HEK293 (cell line): ENCODE measurements around the gene RFPL1.

ENCODE experiments used
- CTCF ChIA-PET: fragments of 350-600 bp; formaldehyde crosslinking; extraction: SDS; loops from one replicate; lab custom pipeline; 2021; ENCODE audit warnings: antibody characterized with exemption; lab: Yijun Ruan, JAX
- POLR2A ChIA-PET: fragments of 300-600 bp; formaldehyde crosslinking; extraction: SDS; loops from one replicate; lab custom pipeline; 2020; ENCODE audit warnings: antibody characterized with exemption, inconsistent platforms; lab: Yijun Ruan, JAX
- H3K27ac ChIP-seq: fragments of 200-500 bp; sonication (Bioruptor generic); 2 replicates; pipeline ENCODE4 v1.5.1; 2014; ENCODE audit warnings: low read depth, low read length, control low read depth, inconsistent platforms; ENCODE audit errors: extremely low read depth
- H3K36me3 ChIP-seq, 2 experiments: fragments of 200-500 bp in 1 of 2; sonication (Bioruptor generic) in 1 of 2; 1 replicate in 1 of 2; 2 replicates in 1 of 2; pipeline ENCODE4 v1.5.1; 2014 to 2017; ENCODE audit warnings: inconsistent platforms in 2 of 2, low read length in 2 of 2; ENCODE audit not compliant: control insufficient read depth in 2 of 2, insufficient read depth in 1 of 2
- H3K4me1 ChIP-seq: fragments of 200-500 bp; sonication (Bioruptor generic); 2 replicates; pipeline ENCODE4 v1.5.1; 2014; ENCODE audit warnings: mild to moderate bottlenecking, low read length, inconsistent platforms; ENCODE audit not compliant: control insufficient read depth, insufficient read depth
- H3K4me3 ChIP-seq: 2 replicates; pipeline ENCODE4 v1.5.1; 2011; ENCODE audit warnings: low read depth, mild to moderate bottlenecking, control low read depth, low read length, moderate library complexity
- H3K9me3 ChIP-seq: fragments of 200-500 bp; sonication (Bioruptor generic); 2 replicates; pipeline ENCODE4 v1.5.1; 2014; ENCODE audit warnings: low read depth, low read length, inconsistent platforms; ENCODE audit not compliant: control insufficient read depth, insufficient read depth
- GLI2 ChIP-seq: fragments of 450-650 bp; formaldehyde crosslinking; IDR thresholded peaks from 2 replicates; pipeline ENCODE4; 2017; ENCODE audit warnings: missing biosample characterization, missing genetic modification characterization, low read depth, borderline replicate concordance
- KLF1 ChIP-seq: fragments of 450-650 bp; formaldehyde crosslinking; IDR thresholded peaks from 2 replicates; pipeline ENCODE4 v1.5.1; 2016; ENCODE audit warnings: missing biosample characterization, missing genetic modification characterization
- YY1 ChIP-seq: fragments of 450-650 bp; formaldehyde crosslinking; IDR thresholded peaks from 2 replicates; pipeline ENCODE4 v1.5.1; 2018; ENCODE audit warnings: missing biosample characterization, missing genetic modification characterization
- ZBTB17 ChIP-seq: fragments of 450-650 bp; formaldehyde crosslinking; IDR thresholded peaks from 2 replicates; pipeline ENCODE4 v1.5.1; 2016; ENCODE audit warnings: missing biosample characterization, missing genetic modification characterization
- ZNF341 ChIP-seq: fragments of 450-650 bp; formaldehyde crosslinking; IDR thresholded peaks from 2 replicates; pipeline ENCODE4; 2016; ENCODE audit warnings: low read depth, missing biosample characterization, missing genetic modification characterization
- ZNF473 ChIP-seq: fragments of 450-650 bp; formaldehyde crosslinking; IDR thresholded peaks from 2 replicates; pipeline ENCODE4 v1.5.1; 2017; ENCODE audit warnings: missing biosample characterization, missing genetic modification characterization
- ZNF792 ChIP-seq: fragments of 450-650 bp; formaldehyde crosslinking; IDR thresholded peaks from 2 replicates; pipeline ENCODE4 v1.5.1; 2016; ENCODE audit warnings: missing biosample characterization, missing genetic modification characterization
- ZXDB ChIP-seq: fragments of 450-650 bp; formaldehyde crosslinking; IDR thresholded peaks from 2 replicates; pipeline ENCODE4 v1.5.1; 2016; ENCODE audit warnings: missing biosample characterization, missing genetic modification characterization
- TF ChIP-seq, protein P1 (sequence below): fragments of 450-650 bp; formaldehyde crosslinking; IDR thresholded peaks from 2 replicates; pipeline ENCODE4 v1.5.1; 2016; ENCODE audit warnings: missing biosample characterization, missing genetic modification characterization, low read depth
- TF ChIP-seq, protein P2 (sequence below): fragments of 450-650 bp; formaldehyde crosslinking; IDR thresholded peaks from 2 replicates; pipeline ENCODE4 v1.5.1; 2016; ENCODE audit warnings: missing biosample characterization, missing genetic modification characterization
- TF ChIP-seq, protein P3 (sequence below): fragments of 450-650 bp; formaldehyde crosslinking; IDR thresholded peaks from 2 replicates; pipeline ENCODE4 v1.5.1; 2016; ENCODE audit warnings: missing biosample characterization, missing genetic modification characterization
- TF ChIP-seq, protein P4 (sequence below): fragments of 450-650 bp; formaldehyde crosslinking; IDR thresholded peaks from 2 replicates; pipeline ENCODE4 v1.5.1; 2016; ENCODE audit warnings: missing biosample characterization, missing genetic modification characterization, borderline replicate concordance
- TF ChIP-seq, protein P5 (sequence below): fragments of 450-650 bp; formaldehyde crosslinking; IDR thresholded peaks from 2 replicates; pipeline ENCODE4 v1.5.1; 2017; ENCODE audit warnings: missing biosample characterization, missing genetic modification characterization
- TF ChIP-seq, protein P6 (sequence below): fragments of 450-650 bp; formaldehyde crosslinking; IDR thresholded peaks from 2 replicates; pipeline ENCODE4 v1.5.1; 2016; ENCODE audit warnings: missing biosample characterization, missing genetic modification characterization
- TF ChIP-seq, protein P7 (sequence below): fragments of 450-650 bp; formaldehyde crosslinking; IDR thresholded peaks from 2 replicates; pipeline ENCODE4 v1.5.1; 2016; ENCODE audit warnings: missing biosample characterization, missing genetic modification characterization

The RFPL1 gene

DNA sequence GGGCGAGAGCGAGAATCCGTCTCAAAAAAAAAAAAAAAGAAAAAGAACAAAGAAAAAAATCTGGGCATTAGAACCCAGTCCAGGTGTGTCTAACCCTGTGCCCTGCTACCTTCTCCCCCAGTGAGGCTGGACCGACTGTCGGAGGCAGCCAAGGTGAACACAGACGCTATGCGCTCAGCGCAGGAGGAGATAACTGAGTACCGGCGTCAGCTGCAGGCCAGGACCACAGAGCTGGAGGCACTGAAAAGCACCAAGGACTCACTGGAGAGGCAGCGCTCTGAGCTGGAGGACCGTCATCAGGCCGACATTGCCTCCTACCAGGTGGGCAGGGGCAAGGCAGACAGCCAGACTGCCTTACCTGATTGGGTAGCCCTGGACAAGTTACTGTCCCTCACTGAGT, 44.9 kb downstream of the RFPL1 start (continued):
- TF ChIP-seq, protein P1, sequence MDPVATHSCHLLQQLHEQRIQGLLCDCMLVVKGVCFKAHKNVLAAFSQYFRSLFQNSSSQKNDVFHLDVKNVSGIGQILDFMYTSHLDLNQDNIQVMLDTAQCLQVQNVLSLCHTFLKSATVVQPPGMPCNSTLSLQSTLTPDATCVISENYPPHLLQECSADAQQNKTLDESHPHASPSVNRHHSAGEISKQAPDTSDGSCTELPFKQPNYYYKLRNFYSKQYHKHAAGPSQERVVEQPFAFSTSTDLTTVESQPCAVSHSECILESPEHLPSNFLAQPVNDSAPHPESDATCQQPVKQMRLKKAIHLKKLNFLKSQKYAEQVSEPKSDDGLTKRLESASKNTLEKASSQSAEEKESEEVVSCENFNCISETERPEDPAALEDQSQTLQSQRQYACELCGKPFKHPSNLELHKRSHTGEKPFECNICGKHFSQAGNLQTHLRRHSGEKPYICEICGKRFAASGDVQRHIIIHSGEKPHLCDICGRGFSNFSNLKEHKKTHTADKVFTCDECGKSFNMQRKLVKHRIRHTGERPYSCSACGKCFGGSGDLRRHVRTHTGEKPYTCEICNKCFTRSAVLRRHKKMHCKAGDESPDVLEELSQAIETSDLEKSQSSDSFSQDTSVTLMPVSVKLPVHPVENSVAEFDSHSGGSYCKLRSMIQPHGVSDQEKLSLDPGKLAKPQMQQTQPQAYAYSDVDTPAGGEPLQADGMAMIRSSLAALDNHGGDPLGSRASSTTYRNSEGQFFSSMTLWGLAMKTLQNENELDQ (tag by site-specific recombination) = no peak
- TF ChIP-seq, protein P2, sequence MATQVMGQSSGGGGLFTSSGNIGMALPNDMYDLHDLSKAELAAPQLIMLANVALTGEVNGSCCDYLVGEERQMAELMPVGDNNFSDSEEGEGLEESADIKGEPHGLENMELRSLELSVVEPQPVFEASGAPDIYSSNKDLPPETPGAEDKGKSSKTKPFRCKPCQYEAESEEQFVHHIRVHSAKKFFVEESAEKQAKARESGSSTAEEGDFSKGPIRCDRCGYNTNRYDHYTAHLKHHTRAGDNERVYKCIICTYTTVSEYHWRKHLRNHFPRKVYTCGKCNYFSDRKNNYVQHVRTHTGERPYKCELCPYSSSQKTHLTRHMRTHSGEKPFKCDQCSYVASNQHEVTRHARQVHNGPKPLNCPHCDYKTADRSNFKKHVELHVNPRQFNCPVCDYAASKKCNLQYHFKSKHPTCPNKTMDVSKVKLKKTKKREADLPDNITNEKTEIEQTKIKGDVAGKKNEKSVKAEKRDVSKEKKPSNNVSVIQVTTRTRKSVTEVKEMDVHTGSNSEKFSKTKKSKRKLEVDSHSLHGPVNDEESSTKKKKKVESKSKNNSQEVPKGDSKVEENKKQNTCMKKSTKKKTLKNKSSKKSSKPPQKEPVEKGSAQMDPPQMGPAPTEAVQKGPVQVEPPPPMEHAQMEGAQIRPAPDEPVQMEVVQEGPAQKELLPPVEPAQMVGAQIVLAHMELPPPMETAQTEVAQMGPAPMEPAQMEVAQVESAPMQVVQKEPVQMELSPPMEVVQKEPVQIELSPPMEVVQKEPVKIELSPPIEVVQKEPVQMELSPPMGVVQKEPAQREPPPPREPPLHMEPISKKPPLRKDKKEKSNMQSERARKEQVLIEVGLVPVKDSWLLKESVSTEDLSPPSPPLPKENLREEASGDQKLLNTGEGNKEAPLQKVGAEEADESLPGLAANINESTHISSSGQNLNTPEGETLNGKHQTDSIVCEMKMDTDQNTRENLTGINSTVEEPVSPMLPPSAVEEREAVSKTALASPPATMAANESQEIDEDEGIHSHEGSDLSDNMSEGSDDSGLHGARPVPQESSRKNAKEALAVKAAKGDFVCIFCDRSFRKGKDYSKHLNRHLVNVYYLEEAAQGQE (tag by site-specific recombination) = no peak
- TF ChIP-seq, all 188 proteins: peak for 0

DNA sequence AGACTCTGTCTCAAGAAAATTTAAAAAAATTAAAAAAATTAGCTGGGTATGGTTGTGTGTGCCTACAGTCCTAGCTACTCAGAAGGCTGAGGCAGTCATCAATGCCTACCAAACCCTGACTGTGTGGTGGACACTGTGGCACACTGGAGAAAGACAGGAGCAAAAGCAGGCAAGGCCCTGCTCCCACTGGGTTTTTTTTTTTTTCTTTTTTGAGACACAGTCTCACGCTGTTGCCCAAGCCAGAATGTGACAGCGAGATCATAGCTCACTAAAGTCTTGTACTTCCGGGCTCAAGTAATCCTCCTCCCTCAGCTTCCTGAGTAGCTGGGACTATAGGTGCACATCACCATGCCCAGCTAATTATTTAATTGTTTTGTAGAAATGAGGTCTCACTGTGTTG, 46.3 kb downstream of the RFPL1 start:
- no peak overlapping the region for H3K4me3 ChIP-seq
- TF ChIP-seq, protein P3, sequence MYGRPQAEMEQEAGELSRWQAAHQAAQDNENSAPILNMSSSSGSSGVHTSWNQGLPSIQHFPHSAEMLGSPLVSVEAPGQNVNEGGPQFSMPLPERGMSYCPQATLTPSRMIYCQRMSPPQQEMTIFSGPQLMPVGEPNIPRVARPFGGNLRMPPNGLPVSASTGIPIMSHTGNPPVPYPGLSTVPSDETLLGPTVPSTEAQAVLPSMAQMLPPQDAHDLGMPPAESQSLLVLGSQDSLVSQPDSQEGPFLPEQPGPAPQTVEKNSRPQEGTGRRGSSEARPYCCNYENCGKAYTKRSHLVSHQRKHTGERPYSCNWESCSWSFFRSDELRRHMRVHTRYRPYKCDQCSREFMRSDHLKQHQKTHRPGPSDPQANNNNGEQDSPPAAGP (tag by site-specific recombination) = no peak
- no peak for TF ChIP-seq KLF1 (tag by site-specific recombination)
- TF ChIP-seq ZNF792 (tag by site-specific recombination) = no peak
- TF ChIP-seq, protein P4, sequence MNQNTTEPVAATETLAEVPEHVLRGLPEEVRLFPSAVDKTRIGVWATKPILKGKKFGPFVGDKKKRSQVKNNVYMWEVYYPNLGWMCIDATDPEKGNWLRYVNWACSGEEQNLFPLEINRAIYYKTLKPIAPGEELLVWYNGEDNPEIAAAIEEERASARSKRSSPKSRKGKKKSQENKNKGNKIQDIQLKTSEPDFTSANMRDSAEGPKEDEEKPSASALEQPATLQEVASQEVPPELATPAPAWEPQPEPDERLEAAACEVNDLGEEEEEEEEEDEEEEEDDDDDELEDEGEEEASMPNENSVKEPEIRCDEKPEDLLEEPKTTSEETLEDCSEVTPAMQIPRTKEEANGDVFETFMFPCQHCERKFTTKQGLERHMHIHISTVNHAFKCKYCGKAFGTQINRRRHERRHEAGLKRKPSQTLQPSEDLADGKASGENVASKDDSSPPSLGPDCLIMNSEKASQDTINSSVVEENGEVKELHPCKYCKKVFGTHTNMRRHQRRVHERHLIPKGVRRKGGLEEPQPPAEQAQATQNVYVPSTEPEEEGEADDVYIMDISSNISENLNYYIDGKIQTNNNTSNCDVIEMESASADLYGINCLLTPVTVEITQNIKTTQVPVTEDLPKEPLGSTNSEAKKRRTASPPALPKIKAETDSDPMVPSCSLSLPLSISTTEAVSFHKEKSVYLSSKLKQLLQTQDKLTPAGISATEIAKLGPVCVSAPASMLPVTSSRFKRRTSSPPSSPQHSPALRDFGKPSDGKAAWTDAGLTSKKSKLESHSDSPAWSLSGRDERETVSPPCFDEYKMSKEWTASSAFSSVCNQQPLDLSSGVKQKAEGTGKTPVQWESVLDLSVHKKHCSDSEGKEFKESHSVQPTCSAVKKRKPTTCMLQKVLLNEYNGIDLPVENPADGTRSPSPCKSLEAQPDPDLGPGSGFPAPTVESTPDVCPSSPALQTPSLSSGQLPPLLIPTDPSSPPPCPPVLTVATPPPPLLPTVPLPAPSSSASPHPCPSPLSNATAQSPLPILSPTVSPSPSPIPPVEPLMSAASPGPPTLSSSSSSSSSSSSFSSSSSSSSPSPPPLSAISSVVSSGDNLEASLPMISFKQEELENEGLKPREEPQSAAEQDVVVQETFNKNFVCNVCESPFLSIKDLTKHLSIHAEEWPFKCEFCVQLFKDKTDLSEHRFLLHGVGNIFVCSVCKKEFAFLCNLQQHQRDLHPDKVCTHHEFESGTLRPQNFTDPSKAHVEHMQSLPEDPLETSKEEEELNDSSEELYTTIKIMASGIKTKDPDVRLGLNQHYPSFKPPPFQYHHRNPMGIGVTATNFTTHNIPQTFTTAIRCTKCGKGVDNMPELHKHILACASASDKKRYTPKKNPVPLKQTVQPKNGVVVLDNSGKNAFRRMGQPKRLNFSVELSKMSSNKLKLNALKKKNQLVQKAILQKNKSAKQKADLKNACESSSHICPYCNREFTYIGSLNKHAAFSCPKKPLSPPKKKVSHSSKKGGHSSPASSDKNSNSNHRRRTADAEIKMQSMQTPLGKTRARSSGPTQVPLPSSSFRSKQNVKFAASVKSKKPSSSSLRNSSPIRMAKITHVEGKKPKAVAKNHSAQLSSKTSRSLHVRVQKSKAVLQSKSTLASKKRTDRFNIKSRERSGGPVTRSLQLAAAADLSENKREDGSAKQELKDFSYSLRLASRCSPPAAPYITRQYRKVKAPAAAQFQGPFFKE (tag by site-specific recombination) = no peak
- TF ChIP-seq, protein P5, sequence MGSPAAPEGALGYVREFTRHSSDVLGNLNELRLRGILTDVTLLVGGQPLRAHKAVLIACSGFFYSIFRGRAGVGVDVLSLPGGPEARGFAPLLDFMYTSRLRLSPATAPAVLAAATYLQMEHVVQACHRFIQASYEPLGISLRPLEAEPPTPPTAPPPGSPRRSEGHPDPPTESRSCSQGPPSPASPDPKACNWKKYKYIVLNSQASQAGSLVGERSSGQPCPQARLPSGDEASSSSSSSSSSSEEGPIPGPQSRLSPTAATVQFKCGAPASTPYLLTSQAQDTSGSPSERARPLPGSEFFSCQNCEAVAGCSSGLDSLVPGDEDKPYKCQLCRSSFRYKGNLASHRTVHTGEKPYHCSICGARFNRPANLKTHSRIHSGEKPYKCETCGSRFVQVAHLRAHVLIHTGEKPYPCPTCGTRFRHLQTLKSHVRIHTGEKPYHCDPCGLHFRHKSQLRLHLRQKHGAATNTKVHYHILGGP (tag by site-specific recombination) = no peak
- TF ChIP-seq, protein P6, sequence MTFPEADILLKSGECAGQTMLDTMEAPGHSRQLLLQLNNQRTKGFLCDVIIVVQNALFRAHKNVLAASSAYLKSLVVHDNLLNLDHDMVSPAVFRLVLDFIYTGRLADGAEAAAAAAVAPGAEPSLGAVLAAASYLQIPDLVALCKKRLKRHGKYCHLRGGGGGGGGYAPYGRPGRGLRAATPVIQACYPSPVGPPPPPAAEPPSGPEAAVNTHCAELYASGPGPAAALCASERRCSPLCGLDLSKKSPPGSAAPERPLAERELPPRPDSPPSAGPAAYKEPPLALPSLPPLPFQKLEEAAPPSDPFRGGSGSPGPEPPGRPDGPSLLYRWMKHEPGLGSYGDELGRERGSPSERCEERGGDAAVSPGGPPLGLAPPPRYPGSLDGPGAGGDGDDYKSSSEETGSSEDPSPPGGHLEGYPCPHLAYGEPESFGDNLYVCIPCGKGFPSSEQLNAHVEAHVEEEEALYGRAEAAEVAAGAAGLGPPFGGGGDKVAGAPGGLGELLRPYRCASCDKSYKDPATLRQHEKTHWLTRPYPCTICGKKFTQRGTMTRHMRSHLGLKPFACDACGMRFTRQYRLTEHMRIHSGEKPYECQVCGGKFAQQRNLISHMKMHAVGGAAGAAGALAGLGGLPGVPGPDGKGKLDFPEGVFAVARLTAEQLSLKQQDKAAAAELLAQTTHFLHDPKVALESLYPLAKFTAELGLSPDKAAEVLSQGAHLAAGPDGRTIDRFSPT (tag by site-specific recombination) = no peak
- TF ChIP-seq GLI2 = no peak
- no peak for TF ChIP-seq ZBTB17 (tag by site-specific recombination)
- TF ChIP-seq ZXDB (tag by site-specific recombination) = no peak
- TF ChIP-seq ZNF341 = no peak
- TF ChIP-seq ZNF473 (tag by site-specific recombination) = no peak
- TF ChIP-seq YY1 (tag by site-specific recombination) = no peak
- TF ChIP-seq, protein P7, sequence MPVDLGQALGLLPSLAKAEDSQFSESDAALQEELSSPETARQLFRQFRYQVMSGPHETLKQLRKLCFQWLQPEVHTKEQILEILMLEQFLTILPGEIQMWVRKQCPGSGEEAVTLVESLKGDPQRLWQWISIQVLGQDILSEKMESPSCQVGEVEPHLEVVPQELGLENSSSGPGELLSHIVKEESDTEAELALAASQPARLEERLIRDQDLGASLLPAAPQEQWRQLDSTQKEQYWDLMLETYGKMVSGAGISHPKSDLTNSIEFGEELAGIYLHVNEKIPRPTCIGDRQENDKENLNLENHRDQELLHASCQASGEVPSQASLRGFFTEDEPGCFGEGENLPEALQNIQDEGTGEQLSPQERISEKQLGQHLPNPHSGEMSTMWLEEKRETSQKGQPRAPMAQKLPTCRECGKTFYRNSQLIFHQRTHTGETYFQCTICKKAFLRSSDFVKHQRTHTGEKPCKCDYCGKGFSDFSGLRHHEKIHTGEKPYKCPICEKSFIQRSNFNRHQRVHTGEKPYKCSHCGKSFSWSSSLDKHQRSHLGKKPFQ = no peak
- no peaks in the 10 kb centered on the region for H3K4me1 ChIP-seq
- H3K36me3 ChIP-seq = no peaks in the 10 kb centered on the region
- ChIA-PET CTCF (interaction anchor here (0.6 to 2.4 kb wide), 4 partner anchors 14 to 269 kb away, joined by 3 to 10 read pairs (median 3); no protein-coding TSS in a partner anchor), POLR2A (no interaction called here)
- H3K9me3 ChIP-seq = no peaks in the 10 kb centered on the region
- no peak overlapping the region for H3K27ac ChIP-seq
